SK-N-MC (cell line): ENCODE data around the gene ARMC8.

Experiments used
- DNase-seq: peaks from one replicate; pipeline ENCODE4 v3.0.0-alpha.2; 2011; ENCODE audit warnings: low read depth, low spot score
- H3K27ac ChIP-seq: fragments of 200-600 bp; sonication (generic); 2 replicates; pipeline ENCODE4 v1.5.1; 2016; ENCODE audit warnings: mixed run types
- H3K36me3 ChIP-seq: fragments of 200-600 bp; sonication (generic); 2 replicates; pipeline ENCODE4 v1.6.1; 2017; ENCODE audit warnings: antibody characterized with exemption, low read length, mixed read lengths; ENCODE audit not compliant: insufficient read depth
- H3K4me3 ChIP-seq: fragments of 200-600 bp; sonication (generic); 2 replicates; pipeline ENCODE4 v1.5.1; 2016
- H3K9ac ChIP-seq: fragments of 200-600 bp; sonication (generic); 2 replicates; pipeline ENCODE4 v1.8.0; 2017; ENCODE audit warnings: mixed run types, mixed read lengths; ENCODE audit not compliant: insufficient read length
- H3K9me3 ChIP-seq: fragments of 200-600 bp; sonication (generic); 2 replicates; pipeline ENCODE4 v1.6.1; 2017; ENCODE audit warnings: low read depth, mild to moderate bottlenecking, antibody characterized with exemption, low read length, moderate library complexity, mixed read lengths
- EZH2 ChIP-seq: fragments of 200-600 bp; sonication (generic); IDR thresholded peaks from one replicate; pipeline ENCODE4 v1.6.1; 2017; ENCODE audit warnings: antibody characterized with exemption
- FOXP2 ChIP-seq: optimal IDR thresholded peaks from 2 replicates; pipeline ENCODE3; 2011; ENCODE audit warnings: mild to moderate bottlenecking, moderate library complexity; ENCODE audit not compliant: insufficient read depth; ENCODE audit errors: extremely low read length, control extremely low read depth
- POLR2AphosphoS5 ChIP-seq: IDR thresholded peaks from 2 replicates; pipeline ENCODE4 v1.6.1; 2012; ENCODE audit warnings: mild to moderate bottlenecking, low read depth, low read length, borderline replicate concordance

ARMC8 gene

DNA sequence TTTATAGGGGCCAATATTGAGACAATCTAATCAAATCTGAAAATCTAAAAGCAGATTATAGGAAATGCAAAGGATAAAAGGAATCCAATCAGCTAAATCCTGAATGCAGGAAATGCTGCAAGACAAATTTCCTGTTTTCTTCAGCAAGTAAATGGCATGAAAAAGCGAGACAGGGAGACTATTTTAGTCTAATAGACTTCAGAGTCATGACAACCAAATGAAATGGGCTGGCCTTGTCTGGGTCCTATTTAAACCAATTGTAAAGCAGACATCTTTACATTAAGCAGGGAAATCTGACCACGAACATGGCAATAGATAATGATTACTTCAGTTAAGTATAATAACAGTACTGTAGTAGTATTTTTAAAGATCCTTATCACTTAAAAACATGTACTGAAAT lies 14.5 kb upstream of the ARMC8 start:
- H3K9ac ChIP-seq = peak overlapping the region; percentile 89
- H3K36me3 ChIP-seq = peaks cover 53% of the 10 kb centered on the region
- no peak for DNase-seq
- TF ChIP-seq EZH2 = no peak
- TF ChIP-seq POLR2AphosphoS5 = no peak
- TF ChIP-seq FOXP2 = no peak
- no peaks in the 10 kb centered on the region for H3K9me3 ChIP-seq
- H3K27ac ChIP-seq = 0 out of 2 replicates have a peak overlapping the region, but pooled peaks have one; percentile 11
- peak overlapping the region; percentile 91 for H3K4me3 ChIP-seq

- peak overlapping the region; percentile 89 for H3K9ac ChIP-seq
Measured at GRCh38 chr3:138173769-138174420, 13.2 kb upstream of the ARMC8 start.

DNA sequence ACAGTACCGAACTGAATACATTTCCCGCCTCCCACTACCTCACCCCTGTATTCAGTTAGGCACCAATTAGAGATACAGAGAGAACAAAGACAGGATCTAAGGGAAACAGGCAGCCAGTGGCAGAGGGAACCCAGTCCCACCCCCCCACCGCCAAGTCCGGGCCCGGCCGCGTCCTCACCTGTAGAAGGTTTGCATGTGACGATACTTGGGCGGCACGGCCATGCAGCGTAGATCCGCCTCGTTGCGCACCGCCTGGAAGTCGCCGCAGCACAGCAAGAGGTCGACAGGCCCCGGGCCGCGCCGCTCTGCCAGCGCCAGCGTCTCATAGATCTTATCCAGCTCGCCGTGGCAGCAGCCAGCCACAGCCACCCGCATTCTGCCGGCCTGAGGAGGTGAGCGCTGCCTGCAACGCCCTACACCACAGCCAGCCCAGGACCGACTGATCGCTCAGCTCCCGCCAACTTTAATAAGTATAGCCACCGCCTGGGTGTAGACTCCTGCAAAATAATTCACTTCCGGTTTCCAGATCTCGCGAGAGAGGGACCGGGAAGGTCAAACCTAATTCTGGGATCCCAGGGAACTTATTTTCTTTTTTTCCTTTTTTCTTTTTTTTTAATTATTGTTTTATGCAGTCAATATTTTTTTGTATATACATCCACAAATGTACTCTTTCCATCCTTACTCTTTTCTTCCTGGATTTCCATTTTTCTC lies 12.5 kb upstream of the ARMC8 start, which contains the start of gene DBR1:
DBR1 (minus strand) TSS at position 501 of the 711 bp plus-strand sequence; CDS start at position 375, 126 bp downstream.
- DNase-seq = no peak
- no peaks in the 10 kb centered on the region for H3K9me3 ChIP-seq
- H3K27ac ChIP-seq = peak within 1 kb of the TSS; percentile 70
- peak within 1 kb of the TSS; percentile 89 for H3K9ac ChIP-seq
- TF ChIP-seq POLR2AphosphoS5 (peak; percentile 97), FOXP2 (no peak)
- peak within 1 kb of the TSS; percentile 91 for H3K4me3 ChIP-seq
- peaks cover 36% of the 10 kb centered on the region for H3K36me3 ChIP-seq

More at GRCh38 chr3:138173769-138174420, 13.2 kb upstream of the ARMC8 start:
- Histone ChIP-seq H3K36me3 (peaks cover 41% of the 10 kb centered on the region), H3K4me3 (peak overlapping the region; percentile 91), H3K9me3 (no peaks in the 10 kb centered on the region), H3K27ac (peak overlapping the region; percentile 70)
- no peak for DNase-seq
- TF ChIP-seq FOXP2 (no peak), POLR2AphosphoS5 (no peak), EZH2 (no peak)

GRCh38 chr3:138180375-138181029 lies 6.6 kb upstream of the ARMC8 start:
- Histone ChIP-seq H3K27ac (no peak overlapping the region), H3K36me3 (no peaks in the 10 kb centered on the region), H3K4me3 (no peak overlapping the region), H3K9ac (no peak overlapping the region), H3K9me3 (no peaks in the 10 kb centered on the region)
- no peak for TF ChIP-seq FOXP2
- no peak for TF ChIP-seq POLR2AphosphoS5
- DNase-seq = no peak

DNA sequence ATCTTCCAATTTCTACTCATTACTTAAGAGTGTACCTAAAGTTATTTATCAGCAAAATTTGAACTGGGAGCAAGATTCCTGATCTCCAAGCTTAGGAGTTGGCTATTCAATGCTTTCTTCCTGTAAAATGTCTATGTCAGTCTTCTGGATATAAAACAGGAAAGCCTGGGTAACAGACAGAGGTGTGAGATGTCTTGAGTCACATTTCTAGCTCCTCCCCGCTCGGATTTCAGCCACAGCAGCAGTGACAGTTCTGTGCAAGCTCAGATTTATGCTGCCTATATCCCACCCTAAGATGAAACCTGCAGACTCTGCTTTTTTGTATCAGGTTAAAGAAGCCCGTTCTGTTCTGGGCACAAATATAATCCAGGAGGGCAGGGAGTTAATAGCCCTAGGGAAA lies 2.1 kb upstream of the ARMC8 start:
- Histone ChIP-seq H3K36me3 (peaks cover 8% of the 10 kb centered on the region), H3K9ac (no peak overlapping the region), H3K9me3 (no peaks in the 10 kb centered on the region), H3K4me3 (no peak overlapping the region), H3K27ac (no peak overlapping the region)
- TF ChIP-seq EZH2 = no peak
- TF ChIP-seq FOXP2 = no peak
- TF ChIP-seq POLR2AphosphoS5 = no peak
- no peak for DNase-seq

DNA sequence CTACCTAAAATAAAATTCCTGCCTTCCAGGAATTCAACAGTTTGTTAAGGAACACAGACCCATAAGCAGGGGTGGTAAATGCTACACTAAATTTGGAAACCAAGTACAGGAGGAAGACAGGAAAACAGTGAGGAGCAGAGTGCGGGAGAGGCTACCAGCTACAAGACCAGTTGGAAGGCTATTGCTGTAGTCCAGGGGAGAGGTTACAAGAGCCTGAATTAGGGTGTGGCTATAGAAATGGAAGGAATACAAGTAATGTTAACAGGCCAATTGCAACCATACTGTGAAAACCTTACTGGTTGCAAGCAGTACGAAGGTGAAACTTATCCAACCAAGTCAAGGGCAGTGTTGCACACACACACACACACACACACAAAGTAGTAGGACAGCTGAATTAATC lies 880 bp upstream of the ARMC8 start:
- Histone ChIP-seq H3K27ac (no peak overlapping the region), H3K9me3 (no peaks in the 10 kb centered on the region), H3K36me3 (peaks cover 17% of the 10 kb centered on the region), H3K9ac (peak overlapping the region; percentile 98), H3K4me3 (peak overlapping the region; percentile 93)
- no peak for DNase-seq
- TF ChIP-seq POLR2AphosphoS5 = no peak
- no peak for TF ChIP-seq EZH2
- TF ChIP-seq FOXP2 = no peak

DNA sequence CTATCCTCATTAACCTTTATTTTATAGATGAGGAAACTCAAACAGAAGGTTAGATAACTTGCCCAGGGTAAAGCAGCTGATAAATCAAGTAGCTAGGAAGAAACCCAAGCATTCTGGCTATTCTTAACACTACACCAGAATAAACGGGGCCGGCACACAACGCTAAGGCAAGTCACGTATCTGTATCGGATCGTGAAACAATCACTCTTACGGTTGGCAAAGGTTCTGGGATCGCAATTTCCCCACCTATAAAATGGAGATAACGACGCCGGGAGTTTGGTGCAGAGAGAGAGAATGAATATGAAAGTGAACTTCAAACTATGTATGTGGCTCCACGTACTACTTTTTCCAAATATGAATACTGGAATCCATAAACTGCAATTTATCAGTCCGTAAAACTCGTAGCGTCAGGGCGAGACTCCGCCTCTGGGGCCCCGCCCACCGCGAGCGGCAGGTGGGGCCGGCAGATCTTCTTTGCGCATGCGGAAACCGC lies 252 bp upstream of the ARMC8 start:
- TF ChIP-seq POLR2AphosphoS5 = no peak
- TF ChIP-seq FOXP2 = no peak
- no peak for TF ChIP-seq EZH2
- peak overlapping the region; percentile 96 for H3K27ac ChIP-seq
- H3K36me3 ChIP-seq = peaks cover 24% of the 10 kb centered on the region
- H3K9me3 ChIP-seq = no peaks in the 10 kb centered on the region
- peak overlapping the region; percentile 93 for H3K4me3 ChIP-seq
- peak; percentile 76 for DNase-seq
- peak overlapping the region; percentile 98 for H3K9ac ChIP-seq

DNA sequence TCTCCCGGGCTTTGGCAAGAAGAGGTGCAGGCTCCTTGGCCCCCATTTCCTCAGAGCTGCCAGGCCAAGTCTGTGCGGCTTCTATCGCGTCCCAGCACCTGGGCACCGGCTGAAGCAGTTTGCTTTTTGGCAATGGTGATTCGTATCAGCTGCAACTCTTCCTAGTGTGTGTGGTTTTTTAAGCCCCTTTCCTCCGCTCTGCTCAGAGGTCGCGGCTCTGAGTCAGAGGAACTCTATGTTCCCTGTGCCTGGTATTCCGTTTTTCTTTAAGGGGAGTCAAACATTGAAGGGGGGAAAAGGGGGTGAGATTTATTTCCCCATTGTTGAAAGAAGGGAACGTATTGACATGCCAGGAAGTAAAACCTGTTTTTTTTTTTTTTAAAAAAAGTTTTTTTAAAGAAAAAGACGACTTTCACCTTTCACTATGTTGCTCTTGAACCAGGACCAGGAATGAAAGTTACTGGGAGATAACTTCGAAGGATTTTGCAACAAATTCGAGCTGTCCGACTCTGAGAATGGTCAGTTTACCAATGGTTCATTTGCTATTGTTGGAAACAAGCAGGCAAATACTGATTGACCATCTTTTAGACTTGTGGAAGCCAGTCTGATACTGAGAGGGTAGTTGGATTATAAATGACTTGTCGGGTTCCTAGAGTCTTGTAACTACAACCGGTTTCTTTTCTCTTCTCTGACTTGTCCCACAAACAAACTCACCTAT lies 1.1 kb downstream of the ARMC8 start:
- DNase-seq = no peak
- Histone ChIP-seq H3K27ac (no peak overlapping the region), H3K9ac (peak overlapping the region; percentile 98), H3K36me3 (peaks cover 29% of the 10 kb centered on the region), H3K9me3 (no peaks in the 10 kb centered on the region), H3K4me3 (peak overlapping the region; percentile 93)
- TF ChIP-seq FOXP2 = no peak
- TF ChIP-seq POLR2AphosphoS5 = no peak
- no peak for TF ChIP-seq EZH2
